ENCODE results near the gene KRT74.

Gene KRT74

DNA sequence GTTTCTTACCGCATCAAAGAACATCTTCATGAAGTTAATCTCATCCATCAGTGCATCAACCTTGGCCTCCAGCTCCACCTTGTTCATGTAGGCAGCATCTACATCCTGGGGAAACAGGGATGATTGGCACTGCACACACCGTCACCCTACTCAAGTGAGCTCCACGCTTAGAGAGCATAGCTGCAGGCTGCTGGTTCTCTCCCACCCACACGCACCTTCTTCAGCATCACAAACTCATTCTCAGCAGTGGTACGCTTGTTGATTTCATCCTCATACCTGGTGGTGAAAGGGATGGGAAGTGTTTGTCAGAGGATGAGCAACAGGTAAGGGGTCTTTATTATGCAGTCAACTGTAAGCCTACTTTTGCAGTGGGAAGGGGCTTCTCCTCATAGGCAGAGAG, 55.8 kb downstream of the KRT74 start:
- Histone ChIP-seq H3K9me3 (ENCODE audit: low read length) (no peaks in the 10 kb centered on the region), H2AFZ (ENCODE audit: low read length) (no peak overlapping the region), H3K4me2 (ENCODE audit: low read length) (no peak overlapping the region), H3K4me1 (ENCODE audit: insufficient read depth, low read length, severe bottlenecking) (no peaks in the 10 kb centered on the region), H3K27me3 (ENCODE audit: insufficient read depth, low read length) (no peaks in the 10 kb centered on the region), H3K27ac (ENCODE audit: low read depth, low read length, poor library complexity, severe bottlenecking) (no peak overlapping the region), H3K4me3 (ENCODE audit: low read depth, low read length, poor library complexity, severe bottlenecking) (no peak overlapping the region), H3K79me2 (ENCODE audit: insufficient read depth, low read length) (no peaks in the 10 kb centered on the region), H3K9ac (ENCODE audit: low read length) (no peak overlapping the region), H3K9me2 (ENCODE audit: low read depth, low read length) (no peaks in the 10 kb centered on the region), H3K36me3 (ENCODE audit: insufficient read depth, low read length) (no peaks in the 10 kb centered on the region), H4K20me1 (ENCODE audit: insufficient read depth, low read length) (no peaks in the 10 kb centered on the region), H3F3A (ENCODE audit: insufficient read depth, low read length) (no peaks in the 10 kb centered on the region)
- TF ChIP-seq, protein P1, sequence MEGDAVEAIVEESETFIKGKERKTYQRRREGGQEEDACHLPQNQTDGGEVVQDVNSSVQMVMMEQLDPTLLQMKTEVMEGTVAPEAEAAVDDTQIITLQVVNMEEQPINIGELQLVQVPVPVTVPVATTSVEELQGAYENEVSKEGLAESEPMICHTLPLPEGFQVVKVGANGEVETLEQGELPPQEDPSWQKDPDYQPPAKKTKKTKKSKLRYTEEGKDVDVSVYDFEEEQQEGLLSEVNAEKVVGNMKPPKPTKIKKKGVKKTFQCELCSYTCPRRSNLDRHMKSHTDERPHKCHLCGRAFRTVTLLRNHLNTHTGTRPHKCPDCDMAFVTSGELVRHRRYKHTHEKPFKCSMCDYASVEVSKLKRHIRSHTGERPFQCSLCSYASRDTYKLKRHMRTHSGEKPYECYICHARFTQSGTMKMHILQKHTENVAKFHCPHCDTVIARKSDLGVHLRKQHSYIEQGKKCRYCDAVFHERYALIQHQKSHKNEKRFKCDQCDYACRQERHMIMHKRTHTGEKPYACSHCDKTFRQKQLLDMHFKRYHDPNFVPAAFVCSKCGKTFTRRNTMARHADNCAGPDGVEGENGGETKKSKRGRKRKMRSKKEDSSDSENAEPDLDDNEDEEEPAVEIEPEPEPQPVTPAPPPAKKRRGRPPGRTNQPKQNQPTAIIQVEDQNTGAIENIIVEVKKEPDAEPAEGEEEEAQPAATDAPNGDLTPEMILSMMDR (IDR thresholded peaks at IDR 0.05; ENCODE audit: low read length): no peak
- no peak for TF ChIP-seq EZH2 (IDR thresholded peaks at IDR 0.05; ENCODE audit: borderline replicate concordance, low read length)

DNA sequence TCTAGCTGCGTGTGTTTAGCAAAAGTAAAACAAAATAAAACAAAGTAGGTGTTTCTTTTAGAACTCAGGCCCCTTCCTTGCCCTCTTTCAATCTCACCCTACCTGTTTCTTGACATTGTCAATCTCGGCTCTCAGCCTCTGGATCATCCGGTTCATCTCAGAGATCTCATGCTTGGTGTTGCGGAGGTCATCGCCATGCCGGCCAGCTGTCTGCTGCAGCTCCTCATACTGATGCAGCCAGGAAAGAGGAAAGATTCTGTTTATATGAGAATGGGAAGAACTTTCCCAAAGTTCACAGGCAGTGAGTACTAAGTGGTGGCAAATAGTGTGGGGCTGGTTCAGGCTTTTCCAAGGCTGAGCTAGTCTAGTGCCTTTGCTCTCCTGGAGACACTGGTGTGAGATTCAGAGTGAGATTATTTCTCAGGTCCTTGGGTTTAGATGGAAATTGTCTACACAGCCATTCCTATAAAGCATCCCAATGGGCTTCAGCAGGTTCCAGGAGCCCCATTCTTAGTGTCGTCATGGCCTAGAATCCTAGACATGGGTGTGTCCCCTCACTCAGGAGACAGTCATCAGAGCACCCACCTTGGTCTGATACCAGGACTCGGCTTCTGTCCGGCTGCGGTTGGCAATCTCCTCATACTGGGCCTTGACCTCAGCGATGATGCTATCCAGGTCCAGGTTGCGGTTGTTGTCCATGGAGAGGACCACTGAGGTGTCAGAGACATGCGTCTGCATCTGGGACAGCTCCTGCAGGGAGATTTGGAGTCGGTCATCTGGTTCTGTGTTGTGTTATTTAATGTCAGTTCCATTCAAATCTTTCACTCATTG, 56.4 kb downstream of the KRT74 start:
- H3F3A ChIP-seq (ENCODE audit: insufficient read depth, low read length): no peaks in the 10 kb centered on the region
- H3K27me3 ChIP-seq (ENCODE audit: insufficient read depth, low read length): no peaks in the 10 kb centered on the region
- no peaks in the 10 kb centered on the region for H3K36me3 ChIP-seq (ENCODE audit: insufficient read depth, low read length)
- no peak overlapping the region for H3K4me2 ChIP-seq (ENCODE audit: low read length)
- no peak overlapping the region for H3K27ac ChIP-seq (ENCODE audit: low read depth, low read length, poor library complexity, severe bottlenecking)
- no peak overlapping the region for H3K9ac ChIP-seq (ENCODE audit: low read length)
- H3K4me1 ChIP-seq (ENCODE audit: insufficient read depth, low read length, severe bottlenecking): no peaks in the 10 kb centered on the region
- no peak overlapping the region for H3K4me3 ChIP-seq (ENCODE audit: low read depth, low read length, poor library complexity, severe bottlenecking)
- H4K20me1 ChIP-seq (ENCODE audit: insufficient read depth, low read length): no peaks in the 10 kb centered on the region
- TF ChIP-seq EZH2 (IDR thresholded peaks at IDR 0.05; ENCODE audit: borderline replicate concordance, low read length): no peak
- TF ChIP-seq, protein P1 (IDR thresholded peaks at IDR 0.05; ENCODE audit: low read length): no peak
- H3K9me3 ChIP-seq (ENCODE audit: low read length): no peaks in the 10 kb centered on the region
- no peak overlapping the region for H2AFZ ChIP-seq (ENCODE audit: low read length)
- no peaks in the 10 kb centered on the region for H3K79me2 ChIP-seq (ENCODE audit: insufficient read depth, low read length)
- H3K9me2 ChIP-seq (ENCODE audit: low read depth, low read length): no peaks in the 10 kb centered on the region

DNA sequence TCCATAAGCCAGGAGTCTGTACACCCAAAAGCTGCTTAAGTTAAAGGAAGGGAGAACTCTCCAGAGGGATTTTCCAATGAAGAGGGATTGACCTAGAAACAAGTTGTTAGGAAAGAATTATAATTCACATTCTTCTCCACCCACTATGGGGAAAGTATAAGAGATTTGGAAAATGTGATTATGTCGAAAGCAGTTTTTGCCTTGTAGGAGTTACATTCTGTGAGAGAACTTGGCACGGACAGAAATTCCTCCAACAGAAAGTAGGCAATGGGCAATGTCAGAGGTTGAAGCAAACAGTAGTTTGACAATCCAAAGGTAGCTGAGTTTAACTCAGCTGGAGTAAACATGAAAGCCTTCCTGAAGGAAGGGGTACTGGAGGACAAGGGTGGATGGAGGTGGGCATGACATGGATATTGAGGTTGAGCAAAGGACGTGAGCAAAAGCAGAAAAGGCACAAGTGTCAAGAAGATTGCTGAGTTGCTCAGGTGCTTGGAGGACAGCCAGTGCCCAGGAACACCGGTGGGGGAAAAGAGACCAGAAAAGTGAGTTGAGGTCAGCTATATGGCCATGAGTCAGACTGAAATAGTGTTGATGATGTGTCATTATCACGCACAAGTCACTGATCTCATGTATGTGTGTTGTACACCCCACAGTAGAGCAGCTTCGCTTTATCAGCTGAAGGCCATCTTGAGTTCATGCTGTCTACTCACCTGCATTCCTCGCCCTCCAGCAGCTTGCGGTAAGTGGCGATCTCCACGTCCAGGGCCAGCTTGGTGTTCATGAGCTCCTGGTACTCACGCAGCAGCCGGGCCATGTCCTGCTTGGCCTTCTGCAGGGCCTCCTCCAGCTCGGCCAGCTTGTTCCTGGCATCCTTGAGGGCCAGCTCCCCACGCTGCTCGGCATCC, 57.5 kb downstream of the KRT74 start:
- H3K27me3 ChIP-seq (ENCODE audit: insufficient read depth, low read length): no peaks in the 10 kb centered on the region
- no peaks in the 10 kb centered on the region for H3K4me1 ChIP-seq (ENCODE audit: insufficient read depth, low read length, severe bottlenecking)
- H2AFZ ChIP-seq (ENCODE audit: low read length): no peak overlapping the region
- H3K4me3 ChIP-seq (ENCODE audit: low read depth, low read length, poor library complexity, severe bottlenecking): no peak overlapping the region
- no peak overlapping the region for H3K9ac ChIP-seq (ENCODE audit: low read length)
- no peaks in the 10 kb centered on the region for H4K20me1 ChIP-seq (ENCODE audit: insufficient read depth, low read length)
- H3F3A ChIP-seq (ENCODE audit: insufficient read depth, low read length): no peaks in the 10 kb centered on the region
- no peaks in the 10 kb centered on the region for H3K9me3 ChIP-seq (ENCODE audit: low read length)
- TF ChIP-seq, protein P1 (IDR thresholded peaks at IDR 0.05; ENCODE audit: low read length): no peak
- TF ChIP-seq EZH2 (IDR thresholded peaks at IDR 0.05; ENCODE audit: borderline replicate concordance, low read length): no peak
- no peak overlapping the region for H3K4me2 ChIP-seq (ENCODE audit: low read length)
- H3K9me2 ChIP-seq (ENCODE audit: low read depth, low read length): no peaks in the 10 kb centered on the region
- no peaks in the 10 kb centered on the region for H3K79me2 ChIP-seq (ENCODE audit: insufficient read depth, low read length)
- no peak overlapping the region for H3K27ac ChIP-seq (ENCODE audit: low read depth, low read length, poor library complexity, severe bottlenecking)
- H3K36me3 ChIP-seq (ENCODE audit: insufficient read depth, low read length): no peaks in the 10 kb centered on the region

Data from OCI-LY1 (cell line).